Inferior parietal cortex (tissue), 1 donor: ENCODE data around the gene NINJ1.

Experiments used
- DNase-seq: peaks from one replicate; pipeline ENCODE4 v3.0.0-alpha.2; 2016; ENCODE audit errors: extremely low spot score

The NINJ1 gene

GRCh38 chr9:93132287-93132927, 1.6 kb downstream of the NINJ1 start:
- DNase-seq = peak; percentile 37

GRCh38 chr9:93131599-93132286, 2.3 kb downstream of the NINJ1 start:
- DNase-seq = no peak

GRCh38 chr9:93130861-93131481, 3.1 kb downstream of the NINJ1 start:
- DNase-seq = no peak

- DNase-seq = no peak
These were observed 4.2 kb downstream of the NINJ1 start for GRCh38 chr9:93129691-93130500.

GRCh38 chr9:93129286-93129685, 4.8 kb downstream of the NINJ1 start:
- no peak for DNase-seq

- no peak for DNase-seq
These were observed 5.3 kb downstream of the NINJ1 start for GRCh38 chr9:93128715-93129224.

GRCh38 chr9:93128011-93128714, 5.9 kb downstream of the NINJ1 start:
- DNase-seq = no peak

- DNase-seq = peak; percentile 12
These were observed 6.6 kb downstream of the NINJ1 start for GRCh38 chr9:93127395-93127911.

- DNase-seq = no peak
These were observed 7.2 kb downstream of the NINJ1 start for GRCh38 chr9:93126825-93127368.

- no peak for DNase-seq
These were observed 7.8 kb downstream of the NINJ1 start for GRCh38 chr9:93126151-93126781.

GRCh38 chr9:93125331-93125894, 8.6 kb downstream of the NINJ1 start:
- no peak for DNase-seq

GRCh38 chr9:93124793-93125192, 9.3 kb downstream of the NINJ1 start:
- no peak for DNase-seq

- DNase-seq = no peak
These were observed 10.3 kb downstream of the NINJ1 start for GRCh38 chr9:93123561-93124283.

GRCh38 chr9:93122721-93123221, 11.3 kb downstream of the NINJ1 start:
- DNase-seq = no peak

- no peak for DNase-seq
These were observed 12.5 kb downstream of the NINJ1 start for GRCh38 chr9:93121316-93122241.

GRCh38 chr9:93120846-93121315, 13.2 kb downstream of the NINJ1 start:
- no peak for DNase-seq

- DNase-seq = peak; percentile 49
These were observed 13.9 kb downstream of the NINJ1 start for GRCh38 chr9:93119953-93120845.
